HG02642 (cell line): ENCODE data around the gene CBY1.

Source experiments
- ATAC-seq: cut with Tn5 transposase; IDR thresholded peaks from one replicate; pipeline ENCODE4 v1.9.1; 2021; ENCODE audit warnings: mild to moderate bottlenecking; ENCODE audit not compliant: unreplicated experiment, poor library complexity

Gene CBY1

GRCh38 chr22:38718414-38718813, 62.0 kb downstream of the CBY1 start:
- no peak for ATAC-seq

DNA sequence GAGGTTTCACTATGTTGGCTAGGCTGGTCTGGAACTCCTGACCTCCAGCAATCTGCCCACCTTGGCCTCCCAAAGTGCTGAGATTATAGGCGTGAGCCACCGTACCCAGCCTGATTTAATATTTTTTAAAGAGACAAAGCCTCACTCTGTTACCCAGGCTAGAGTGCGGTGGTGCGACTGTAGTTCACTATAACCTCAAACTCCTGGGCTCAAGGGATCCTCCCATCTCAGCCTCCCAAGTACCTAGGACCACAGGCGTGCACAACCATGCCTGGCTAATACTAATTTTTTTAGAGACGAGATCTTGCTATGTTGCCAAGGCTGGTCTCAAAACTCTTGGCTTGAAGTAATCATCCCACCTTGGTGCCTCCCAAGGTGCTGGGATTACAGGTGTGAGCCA, 62.8 kb downstream of the CBY1 start:
- no peak for ATAC-seq

- no peak for ATAC-seq
These were observed 63.9 kb downstream of the CBY1 start for GRCh38 chr22:38720350-38720749.

DNA sequence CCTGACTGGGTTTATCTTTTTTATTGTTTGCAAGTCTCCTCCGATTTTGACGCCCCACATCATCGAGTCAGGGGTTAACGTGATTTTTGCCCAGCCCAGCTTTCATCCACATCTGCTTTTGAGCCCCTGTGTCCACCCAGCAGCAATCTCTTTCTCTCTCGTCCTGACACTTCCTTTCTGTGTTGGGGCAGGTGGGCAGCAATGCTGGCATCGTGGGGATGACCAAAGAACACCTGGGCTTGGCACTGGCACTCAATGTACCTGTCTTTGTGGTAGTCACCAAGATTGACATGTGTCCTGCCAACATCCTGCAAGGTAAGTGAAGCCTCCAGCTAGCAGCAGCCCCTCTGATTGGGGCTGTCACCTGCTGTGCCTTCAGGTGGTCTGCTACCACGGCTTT, 65.1 kb downstream of the CBY1 start:
- no peak for ATAC-seq
